Gastrocnemius medialis (tissue), 4 donors: ENCODE data around the gene G6PD.

Source experiments
- POLR2A ChIP-seq, 2 donors: fragments of 450-650 bp; IDR thresholded peaks; one replicate each; pipeline ENCODE4 v1.6.1; 2017; ENCODE audit warnings: antibody characterized with exemption in 2 of 2, mild to moderate bottlenecking in 2 of 2, moderate library complexity in 2 of 2
- TF ChIP-seq, protein P1 (sequence below), 5 experiments: fragments of 450-650 bp in 3 of 5; fragments of 200-600 bp in 2 of 5; sonication (generic) in 2 of 5; IDR thresholded peaks in 4 of 5; conservative IDR thresholded peaks in 1 of 5; 1 replicate in 4 of 5; 2 replicates in 1 of 5; pipeline ENCODE4 v1.5.1; 2016 to 2019; ENCODE audit warnings: antibody characterized with exemption in 5 of 5, mild to moderate bottlenecking in 3 of 5, moderate library complexity in 3 of 5

DNA sequence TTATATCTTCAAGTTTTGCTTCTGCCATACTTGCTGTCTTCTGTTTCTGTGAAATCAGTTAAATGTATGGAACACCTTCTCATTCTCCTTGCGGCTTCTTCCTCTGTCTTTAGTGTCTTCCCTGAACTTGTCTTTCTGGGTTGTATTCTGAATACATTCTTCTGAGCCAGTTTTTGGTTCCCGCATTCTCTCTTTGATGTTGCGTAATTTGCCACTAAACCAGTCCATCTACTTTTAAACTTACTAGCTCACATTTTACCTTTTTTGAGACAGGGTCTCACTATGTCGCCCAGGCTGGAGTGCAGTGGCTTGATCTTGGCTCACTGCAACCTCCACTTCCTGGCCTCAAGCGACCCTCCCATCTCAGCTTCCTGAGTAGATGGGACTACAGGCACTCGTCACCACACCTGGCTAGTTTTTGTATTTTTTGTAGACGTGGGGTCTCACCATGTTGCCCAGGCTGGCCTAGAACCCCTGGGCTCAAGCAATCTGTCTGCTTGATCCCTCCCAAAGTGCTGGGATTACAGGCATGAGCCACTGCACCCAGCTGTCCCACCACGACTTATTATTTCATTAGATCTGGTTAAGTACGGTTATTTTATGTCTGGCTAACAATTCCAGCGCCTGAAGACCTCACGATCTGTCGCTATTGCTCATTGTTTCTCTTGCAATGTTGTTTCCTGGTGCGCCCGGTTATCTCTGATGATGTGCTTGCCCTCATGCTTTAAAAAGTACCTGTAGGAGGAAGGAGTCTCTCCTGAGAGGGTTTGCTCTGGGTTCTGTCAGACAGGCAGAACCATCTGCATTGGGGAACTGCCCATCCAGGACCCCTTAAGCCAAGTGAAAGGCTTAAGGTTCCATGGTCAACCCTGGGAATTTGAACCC, 20.8 kb downstream of the G6PD start:
- TF ChIP-seq, protein P1, sequence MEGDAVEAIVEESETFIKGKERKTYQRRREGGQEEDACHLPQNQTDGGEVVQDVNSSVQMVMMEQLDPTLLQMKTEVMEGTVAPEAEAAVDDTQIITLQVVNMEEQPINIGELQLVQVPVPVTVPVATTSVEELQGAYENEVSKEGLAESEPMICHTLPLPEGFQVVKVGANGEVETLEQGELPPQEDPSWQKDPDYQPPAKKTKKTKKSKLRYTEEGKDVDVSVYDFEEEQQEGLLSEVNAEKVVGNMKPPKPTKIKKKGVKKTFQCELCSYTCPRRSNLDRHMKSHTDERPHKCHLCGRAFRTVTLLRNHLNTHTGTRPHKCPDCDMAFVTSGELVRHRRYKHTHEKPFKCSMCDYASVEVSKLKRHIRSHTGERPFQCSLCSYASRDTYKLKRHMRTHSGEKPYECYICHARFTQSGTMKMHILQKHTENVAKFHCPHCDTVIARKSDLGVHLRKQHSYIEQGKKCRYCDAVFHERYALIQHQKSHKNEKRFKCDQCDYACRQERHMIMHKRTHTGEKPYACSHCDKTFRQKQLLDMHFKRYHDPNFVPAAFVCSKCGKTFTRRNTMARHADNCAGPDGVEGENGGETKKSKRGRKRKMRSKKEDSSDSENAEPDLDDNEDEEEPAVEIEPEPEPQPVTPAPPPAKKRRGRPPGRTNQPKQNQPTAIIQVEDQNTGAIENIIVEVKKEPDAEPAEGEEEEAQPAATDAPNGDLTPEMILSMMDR (IDR thresholded peaks at IDR 0.05 in 4 of 5, conservative IDR thresholded peaks at IDR 0.05 in 1 of 5): no peak
- no peak for TF ChIP-seq POLR2A (IDR thresholded peaks at IDR 0.05)
